Measurements from ENCODE around the gene MAPK12. TPM values are rescaled to one million over a fixed set of nuclear protein-coding genes. Genes with fewer than 3 reads are reported as not detected.

Gene MAPK12
- total and polyA plus RNA-seq, 2 of the 4 experiments (the other 2 are of a cell fraction) = 41.0 to 56.3 TPM

- in situ Hi-C loops (cut with MboI; ENCODE audit: low sequenced_read_pairs) = loop anchor here (10.0 kb wide), 1 partner anchor 47 kb away; the partner anchor contains the start of gene DENND6B
- Histone ChIP-seq H3K27ac (ENCODE audit: insufficient read depth, low read length) (no peak overlapping the region), H4K20me1 (ENCODE audit: insufficient read depth, low read length) (peaks cover 48% of the 10 kb centered on the region)
Observed at GRCh38 chr22:50277761-50278160, 16.3 kb upstream of the MAPK12 start.

More at GRCh38 chr22:50277761-50278160, 16.3 kb upstream of the MAPK12 start:
- Histone ChIP-seq H2AK5ac (ENCODE audit: low read depth, low read length) (no peak overlapping the region), H3K4me3 (ENCODE audit: insufficient read depth, low read depth, low read length) (no peak overlapping the region), H2BK20ac (ENCODE audit: low read depth, low read length) (no peak overlapping the region), H3K23ac (ENCODE audit: low read depth, low read length) (no peak overlapping the region), H3K27me3 (ENCODE audit: control insufficient read depth, insufficient read depth, low read length) (no peaks in the 10 kb centered on the region), H3K4me1 (ENCODE audit: control insufficient read depth, insufficient read depth, low read length) (peaks cover 7% of the 10 kb centered on the region), H2AK9ac (replicated peaks; ENCODE audit: low read depth, low read length, poor library complexity) (no peak overlapping the region), H3K36me3 (ENCODE audit: control insufficient read depth, insufficient read depth, low read length) (peaks cover 84% of the 10 kb centered on the region), H3K79me1 (ENCODE audit: low read depth in 1 of 2, low read length in 2 of 2) (peaks cover 3 to 43% of the 10 kb centered on the region in 2 experiments; a peak in 2 of 4 replicates), H4K5ac (ENCODE audit: low read depth, low read length) (no peak overlapping the region), H4K8ac (ENCODE audit: low read depth in 2 of 2, low read length in 2 of 2) (no peak overlapping the region), H3K56ac (ENCODE audit: extremely low read depth, insufficient read depth, low read length) (no peak overlapping the region), H3K4ac (ENCODE audit: low read depth, low read length) (no peak overlapping the region), H3K14ac (replicated peaks; ENCODE audit: low read depth, low read length) (no peak overlapping the region), H3K9ac (ENCODE audit: low read depth, low read length) (no peak overlapping the region), H4K91ac (ENCODE audit: insufficient read depth, low read depth, low read length) (no peak overlapping the region), H3K9me1 (ENCODE audit: insufficient read depth, low read length) (no peaks in the 10 kb centered on the region), H2BK15ac (ENCODE audit: low read depth, low read length) (no peak overlapping the region), H2BK5ac (ENCODE audit: low read depth, low read length, poor library complexity, severe bottlenecking) (no peak overlapping the region), H3K18ac (ENCODE audit: low read depth, low read length) (no peak overlapping the region), H2BK120ac (ENCODE audit: low read depth, low read length) (no peak overlapping the region), H3K4me2 (ENCODE audit: low read depth, low read length) (no peak overlapping the region), H3K9me3 (ENCODE audit: control insufficient read depth, insufficient read depth, low read length) (no peaks in the 10 kb centered on the region), H2AFZ (replicated peaks; ENCODE audit: low read length, poor library complexity) (no peak overlapping the region)
- ATAC-seq (ENCODE audit: low read depth) = no peak
- no peak for TF ChIP-seq POLR2A (IDR thresholded peaks at IDR 0.05; ENCODE audit: low read depth, low read length)
- TF ChIP-seq, protein P1, sequence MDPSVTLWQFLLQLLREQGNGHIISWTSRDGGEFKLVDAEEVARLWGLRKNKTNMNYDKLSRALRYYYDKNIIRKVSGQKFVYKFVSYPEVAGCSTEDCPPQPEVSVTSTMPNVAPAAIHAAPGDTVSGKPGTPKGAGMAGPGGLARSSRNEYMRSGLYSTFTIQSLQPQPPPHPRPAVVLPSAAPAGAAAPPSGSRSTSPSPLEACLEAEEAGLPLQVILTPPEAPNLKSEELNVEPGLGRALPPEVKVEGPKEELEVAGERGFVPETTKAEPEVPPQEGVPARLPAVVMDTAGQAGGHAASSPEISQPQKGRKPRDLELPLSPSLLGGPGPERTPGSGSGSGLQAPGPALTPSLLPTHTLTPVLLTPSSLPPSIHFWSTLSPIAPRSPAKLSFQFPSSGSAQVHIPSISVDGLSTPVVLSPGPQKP (IDR thresholded peaks at IDR 0.05; ENCODE audit: borderline replicate concordance, low read depth, low read length) = no peak
- TF ChIP-seq RAD21 (IDR thresholded peaks at IDR 0.05; ENCODE audit: low read length) = no peak
- TF ChIP-seq CHD1 (IDR thresholded peaks at IDR 0.05; ENCODE audit: low read depth, low read length) = no peak
- TF ChIP-seq BHLHE40 (IDR thresholded peaks at IDR 0.05; ENCODE audit: low read depth, low read length) = no peak
- TF ChIP-seq USF2 (IDR thresholded peaks at IDR 0.05; ENCODE audit: low read depth, low read length) = no peak
- TF ChIP-seq FOS (IDR thresholded peaks at IDR 0.05; ENCODE audit: low read depth, low read length) = no peak
- TF ChIP-seq SMC3 (IDR thresholded peaks at IDR 0.05; ENCODE audit: low read depth, low read length) = no peak
- no peak for TF ChIP-seq RCOR1 (IDR thresholded peaks at IDR 0.05; ENCODE audit: insufficient replicate concordance, low read length)
- TF ChIP-seq MXI1 (IDR thresholded peaks at IDR 0.05; ENCODE audit: borderline replicate concordance, low read depth, low read length) = no peak
- no peak for TF ChIP-seq NFE2L2 (IDR thresholded peaks at IDR 0.05; ENCODE audit: low read depth, low read length)
- TF ChIP-seq, protein P2, sequence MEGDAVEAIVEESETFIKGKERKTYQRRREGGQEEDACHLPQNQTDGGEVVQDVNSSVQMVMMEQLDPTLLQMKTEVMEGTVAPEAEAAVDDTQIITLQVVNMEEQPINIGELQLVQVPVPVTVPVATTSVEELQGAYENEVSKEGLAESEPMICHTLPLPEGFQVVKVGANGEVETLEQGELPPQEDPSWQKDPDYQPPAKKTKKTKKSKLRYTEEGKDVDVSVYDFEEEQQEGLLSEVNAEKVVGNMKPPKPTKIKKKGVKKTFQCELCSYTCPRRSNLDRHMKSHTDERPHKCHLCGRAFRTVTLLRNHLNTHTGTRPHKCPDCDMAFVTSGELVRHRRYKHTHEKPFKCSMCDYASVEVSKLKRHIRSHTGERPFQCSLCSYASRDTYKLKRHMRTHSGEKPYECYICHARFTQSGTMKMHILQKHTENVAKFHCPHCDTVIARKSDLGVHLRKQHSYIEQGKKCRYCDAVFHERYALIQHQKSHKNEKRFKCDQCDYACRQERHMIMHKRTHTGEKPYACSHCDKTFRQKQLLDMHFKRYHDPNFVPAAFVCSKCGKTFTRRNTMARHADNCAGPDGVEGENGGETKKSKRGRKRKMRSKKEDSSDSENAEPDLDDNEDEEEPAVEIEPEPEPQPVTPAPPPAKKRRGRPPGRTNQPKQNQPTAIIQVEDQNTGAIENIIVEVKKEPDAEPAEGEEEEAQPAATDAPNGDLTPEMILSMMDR (conservative IDR thresholded peaks at IDR 0.05; ENCODE audit: low read depth, low read length) = no peak
- TF ChIP-seq RFX5 (IDR thresholded peaks at IDR 0.05; ENCODE audit: low read depth, low read length) = no peak
- TF ChIP-seq MAFK (IDR thresholded peaks at IDR 0.05; ENCODE audit: low read depth, low read length) = no peak
- TF ChIP-seq CEBPB (IDR thresholded peaks at IDR 0.05; ENCODE audit: low read depth, low read length) = no peak
- TF ChIP-seq MAZ (IDR thresholded peaks at IDR 0.05; ENCODE audit: borderline replicate concordance, low read depth, low read length) = no peak
- dilution Hi-C loops (cut with HindIII; ENCODE audit: low sequenced_read_pairs, unreplicated experiment) = no loop called here
- no peak for DNase-seq
- no TSS peak for BruUV-seq (replicated peaks)
- intact Hi-C loops (cut with micrococcal nuclease) = no loop called here
- ChIA-PET POLR2A (ENCODE audit: unreplicated experiment) (no interaction called here), CTCF (no interaction called here)
- 97% methylated on average over 17 of the region's 25 CpGs; no CpG with 5 or more reads in 1 of the 2 experiments for WGBS, 2 experiments (ENCODE audit: extremely low coverage in 2 of 2, insufficient read length in 1 of 2)
